GM21515 (cell line): ENCODE measurements around the gene RNF169.
"Not testable (repeated sequence)": the region's sequence is repeated elsewhere in the genome, so short reads cannot be mapped to it uniquely, and the experiment has no call there.

ENCODE experiments used
- ATAC-seq: cut with Tn5 transposase; IDR thresholded peaks from one replicate; pipeline ENCODE4 v1.9.1; 2021; ENCODE audit not compliant: unreplicated experiment

The RNF169 gene

DNA sequence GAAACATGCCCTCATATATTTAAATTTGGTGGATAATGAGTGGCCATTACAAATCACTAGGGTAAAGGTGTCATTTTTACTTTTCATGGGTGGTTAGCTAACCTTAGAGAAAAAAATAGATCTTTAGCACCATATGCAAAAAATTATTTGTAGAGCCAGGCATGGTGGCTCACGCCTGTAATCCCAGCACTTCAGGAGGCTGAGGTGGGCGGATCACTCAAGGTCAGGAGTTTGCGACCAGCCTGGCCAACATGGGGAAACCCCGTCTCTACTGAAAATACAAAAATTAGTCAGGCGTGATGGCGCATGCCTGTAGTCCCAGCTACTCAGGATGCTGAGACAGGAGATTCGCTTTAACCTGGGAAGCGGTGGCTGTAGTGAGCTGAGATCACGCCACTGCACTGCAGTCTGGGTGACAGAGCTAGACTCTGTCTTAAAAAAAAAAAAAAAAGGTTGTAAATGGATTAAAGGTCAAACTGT lies 19.6 kb downstream of the RNF169 start:
- not testable (repeated sequence) for ATAC-seq

DNA sequence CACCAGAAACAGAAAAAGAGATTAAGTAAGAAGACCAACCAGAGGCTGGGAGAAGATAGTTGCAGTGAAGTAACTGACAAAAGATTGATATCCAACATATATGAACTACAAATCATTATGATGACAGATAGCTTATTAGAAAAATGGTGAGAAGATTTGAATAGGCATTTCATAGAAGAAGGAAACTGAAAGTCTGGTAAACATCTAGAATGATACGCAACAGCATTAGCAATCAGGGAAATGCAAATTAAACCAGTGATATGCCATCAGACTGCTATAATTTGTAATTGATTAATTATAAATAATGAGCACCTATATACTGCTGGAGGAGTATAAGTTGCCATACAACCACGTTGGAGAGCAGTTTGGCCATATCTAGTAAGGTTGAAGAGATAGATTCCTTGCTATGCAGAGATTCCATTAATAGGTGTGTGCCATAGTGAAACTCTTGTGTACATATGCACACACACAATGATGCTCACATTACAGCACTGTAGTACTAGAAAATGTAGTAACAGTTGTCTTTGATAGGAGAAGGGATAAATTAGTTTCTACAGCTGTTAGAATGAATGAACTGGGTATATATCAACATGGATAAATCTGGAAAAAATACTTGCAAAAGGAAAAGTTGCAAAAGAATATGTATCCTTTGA lies 20.5 kb downstream of the RNF169 start:
- ATAC-seq: no peak

DNA sequence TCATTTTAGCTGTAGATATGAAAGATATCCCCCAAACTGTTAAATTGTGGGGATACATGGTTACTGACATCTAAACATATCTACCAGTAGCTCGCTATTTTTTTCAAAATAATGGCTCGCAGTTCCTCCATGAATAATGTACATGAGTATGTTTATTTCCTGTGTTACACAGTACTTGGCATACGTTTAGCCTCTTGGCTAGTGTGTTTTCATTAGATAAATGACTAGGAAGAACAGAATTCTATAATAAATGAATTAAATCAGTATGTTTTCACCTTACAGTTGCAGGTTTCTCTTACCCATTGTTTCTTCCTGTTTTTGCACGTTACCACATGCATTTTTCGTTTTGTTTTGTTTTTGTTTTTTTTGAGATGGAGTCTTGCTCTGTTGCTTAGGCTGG lies 21.8 kb downstream of the RNF169 start:
- ATAC-seq: no peak

DNA sequence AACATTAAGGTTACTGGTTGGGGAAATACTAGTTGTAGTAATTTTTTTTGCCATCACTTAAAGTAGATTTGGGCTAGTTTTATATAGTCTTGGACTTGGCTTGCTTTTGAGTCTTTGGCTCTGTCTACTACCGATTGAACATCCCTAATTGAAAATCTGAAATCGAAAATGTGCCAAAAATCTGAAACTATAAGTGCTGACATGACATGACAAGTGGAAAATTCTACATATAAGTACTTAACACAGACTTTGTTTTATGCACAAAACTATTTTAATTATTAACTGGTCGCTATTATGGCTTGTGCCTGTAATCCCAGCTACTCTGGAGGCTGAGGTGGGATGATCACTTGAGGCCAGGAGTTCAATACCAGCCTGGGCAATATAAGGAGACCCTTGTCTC lies 22.5 kb downstream of the RNF169 start:
- ATAC-seq: no peak

DNA sequence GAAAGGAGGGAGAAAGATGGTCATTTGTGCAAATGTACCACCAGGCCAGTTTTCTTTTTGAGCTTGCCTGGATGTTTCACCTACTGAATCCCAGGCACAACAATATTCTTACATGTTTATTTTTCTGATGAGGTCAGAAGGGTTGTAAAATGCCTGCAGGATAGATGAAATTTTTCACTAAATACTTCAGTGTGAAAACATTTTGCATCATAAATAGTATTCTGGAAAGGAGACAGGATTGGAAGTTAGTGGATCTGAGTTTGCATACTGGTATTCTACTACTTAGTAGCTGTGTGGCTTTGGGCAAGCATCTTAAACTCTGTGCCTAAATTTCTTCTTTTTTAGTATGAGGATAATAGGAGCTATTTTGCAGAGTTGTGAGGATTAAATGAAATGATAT lies 24.8 kb downstream of the RNF169 start:
- no peak for ATAC-seq

DNA sequence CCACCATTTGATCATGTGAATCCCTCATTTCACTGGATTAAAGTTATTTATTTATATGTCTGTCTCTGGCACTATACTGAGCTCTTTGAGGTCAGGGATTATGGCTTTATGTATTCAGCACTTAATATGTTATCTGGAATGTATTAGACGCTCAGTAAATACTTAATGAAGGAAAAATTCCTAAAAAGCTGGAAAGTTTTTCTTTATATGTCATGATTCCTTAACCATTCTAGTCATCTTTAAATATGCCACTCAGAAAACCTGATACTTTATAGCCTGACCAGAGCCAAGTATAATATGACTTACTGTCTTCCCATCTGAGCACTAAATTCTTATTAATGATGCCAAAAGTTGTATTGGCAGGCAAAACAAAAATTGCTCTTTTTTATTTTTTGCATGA lies 27.1 kb downstream of the RNF169 start:
- no peak for ATAC-seq

DNA sequence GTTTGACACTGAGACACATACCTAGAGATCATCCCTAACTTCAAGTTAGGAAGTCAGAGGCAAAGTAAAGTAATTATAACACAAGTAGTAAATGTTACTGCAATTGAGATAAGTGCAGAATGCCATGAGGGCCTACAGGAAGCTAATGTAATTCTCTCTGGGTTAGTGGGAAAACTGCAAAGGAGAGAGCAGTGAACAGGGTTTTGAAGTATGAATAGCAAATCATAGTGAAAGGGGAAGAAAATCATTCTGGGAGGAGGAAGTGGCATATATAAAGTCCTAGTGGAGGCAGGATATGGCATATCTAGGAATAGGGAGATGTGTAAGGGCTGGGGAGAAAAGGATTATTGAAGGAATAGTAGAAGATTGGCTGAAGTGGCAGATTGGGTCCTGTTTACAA lies 27.9 kb downstream of the RNF169 start:
- ATAC-seq: no peak

DNA sequence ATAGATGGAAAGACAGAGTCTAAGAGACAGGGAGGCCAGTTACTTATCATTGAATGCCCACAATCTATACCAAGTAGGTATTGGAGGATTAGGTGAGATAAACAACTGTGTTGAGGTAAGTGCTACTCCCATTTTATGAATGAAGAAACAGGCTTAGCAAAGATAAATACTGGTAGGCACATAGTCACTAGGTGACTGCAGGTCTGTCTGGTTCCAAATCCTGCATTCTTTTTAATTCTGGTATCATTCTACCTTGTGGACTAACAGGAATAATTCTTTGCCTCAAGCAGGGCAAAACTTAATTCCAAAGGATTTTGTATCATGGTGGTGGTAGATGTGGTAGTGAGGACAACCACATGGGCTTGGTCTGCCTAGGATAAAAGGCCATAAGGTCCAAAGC lies 28.4 kb downstream of the RNF169 start:
- no peak for ATAC-seq

DNA sequence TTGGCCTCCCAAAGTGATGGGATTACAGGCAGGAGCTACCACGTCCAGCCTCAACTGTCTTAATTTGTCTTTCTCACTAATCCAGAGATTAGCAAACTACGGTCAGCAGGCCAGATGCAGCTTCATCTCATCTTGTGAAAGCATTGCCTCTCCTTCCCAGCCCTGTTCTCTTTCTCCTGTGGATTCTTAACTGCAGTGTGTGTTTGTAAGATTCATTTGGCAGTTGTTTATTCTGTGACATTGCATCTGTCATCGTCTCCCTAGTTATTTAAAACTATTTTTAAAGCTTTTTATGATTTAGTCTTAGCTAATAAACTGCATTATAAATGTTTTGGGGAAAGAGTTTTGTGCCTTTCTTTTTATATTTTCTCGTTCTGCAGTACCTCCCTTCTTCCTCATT lies 29.2 kb downstream of the RNF169 start:
- no peak for ATAC-seq

DNA sequence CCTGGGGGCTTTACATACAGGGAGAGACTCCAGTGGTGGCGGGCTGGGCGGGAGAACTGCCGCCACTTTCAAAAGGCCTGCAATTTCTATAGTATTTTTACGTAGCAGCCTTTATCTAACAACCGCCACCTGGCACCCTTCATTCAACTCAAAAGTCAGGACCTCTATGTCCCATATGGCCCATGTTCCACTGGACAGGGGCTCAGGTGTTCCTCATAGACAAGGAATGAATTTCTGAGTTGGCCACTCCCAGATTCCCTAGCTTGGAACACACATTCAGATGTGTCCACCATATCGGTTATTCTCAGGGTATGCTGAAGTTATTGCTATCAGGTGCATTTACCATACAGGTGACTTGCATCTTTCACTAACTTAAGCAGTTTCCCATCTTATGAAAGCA lies 29.9 kb downstream of the RNF169 start:
- ATAC-seq: no peak

DNA sequence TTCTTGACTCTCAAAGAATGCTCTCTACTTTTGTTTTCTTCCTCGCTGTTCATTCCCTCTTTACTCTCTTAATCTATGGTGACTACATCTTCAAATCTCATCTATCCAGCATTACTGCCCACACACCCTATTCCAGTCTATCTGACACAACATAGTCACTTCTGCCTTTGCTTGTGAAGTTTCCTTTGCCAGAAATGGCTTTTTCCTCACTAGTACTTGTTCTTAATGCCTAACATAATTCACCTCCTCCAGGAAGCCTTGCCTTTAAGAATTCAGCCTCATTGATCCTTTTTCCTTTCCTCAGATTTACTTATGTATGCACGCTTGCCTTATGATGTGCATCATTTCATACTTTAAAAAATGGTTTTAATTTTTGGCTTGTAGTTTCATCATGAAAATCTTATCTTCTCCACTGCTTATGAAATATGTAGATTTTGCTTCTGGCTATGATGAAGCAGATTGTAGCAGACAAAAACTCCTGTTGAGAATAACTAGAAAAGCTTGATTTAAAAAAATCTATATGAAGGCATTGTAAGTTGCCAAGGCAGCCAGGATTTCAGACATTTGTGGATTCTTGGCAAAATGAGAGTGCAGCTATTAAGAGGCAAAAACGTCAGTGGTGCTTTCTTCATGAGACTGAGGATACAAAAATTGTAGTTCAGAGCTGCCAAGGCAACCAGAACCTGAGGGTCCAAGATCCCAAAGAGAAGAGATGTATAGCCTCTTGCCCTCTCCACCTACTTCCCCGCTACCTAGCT lies 31.8 kb downstream of the RNF169 start:
- no peak for ATAC-seq

DNA sequence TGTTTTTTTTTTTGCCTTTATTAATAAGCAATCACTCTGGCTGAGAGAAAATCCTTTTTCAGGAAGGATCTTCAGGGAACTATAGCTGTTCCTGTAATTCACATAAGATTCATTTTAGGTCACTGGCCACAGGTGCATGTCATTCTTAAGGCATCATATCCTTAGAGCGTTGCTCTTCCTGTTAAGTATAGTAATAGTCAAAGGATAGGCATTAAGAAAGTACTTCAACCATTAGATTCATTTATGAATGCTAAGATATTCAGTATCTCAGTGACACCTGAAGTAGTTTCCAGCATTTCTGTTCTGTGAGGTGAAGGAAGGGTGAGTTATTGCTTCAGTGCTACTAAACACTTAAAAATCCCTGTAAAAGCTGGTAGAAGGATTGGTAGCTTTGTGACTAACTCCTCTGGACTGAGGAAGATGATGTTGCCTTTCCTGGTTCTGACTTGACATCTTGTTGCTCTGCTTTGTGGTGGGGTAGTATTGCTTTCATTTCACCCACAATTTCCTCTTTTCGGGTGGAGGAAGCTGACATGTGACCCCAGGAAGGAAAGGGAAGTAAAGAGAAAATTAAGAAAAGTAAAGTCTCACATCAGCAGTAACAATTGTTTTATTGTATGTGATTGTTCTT lies 34.7 kb downstream of the RNF169 start:
- peak; percentile 82 for ATAC-seq

DNA sequence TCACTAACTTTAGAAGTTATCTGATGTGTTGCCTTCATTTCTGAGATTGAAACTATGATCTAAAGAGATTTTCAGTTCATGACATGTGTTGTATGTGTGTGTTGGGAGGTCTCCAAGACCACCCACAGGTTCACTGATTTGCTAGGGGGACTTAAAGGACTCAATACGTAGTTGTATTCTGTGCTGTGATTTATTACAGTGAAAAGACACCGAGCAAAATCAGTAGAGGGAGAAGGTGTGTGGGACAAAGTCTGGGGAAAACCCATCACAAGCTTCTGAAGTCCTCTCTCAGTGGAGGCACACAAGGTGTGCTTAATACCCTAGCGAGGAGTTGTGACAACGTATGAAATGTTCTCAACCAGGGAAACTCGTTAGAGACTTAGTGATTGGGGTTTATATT lies 35.6 kb downstream of the RNF169 start:
- ATAC-seq: no peak

DNA sequence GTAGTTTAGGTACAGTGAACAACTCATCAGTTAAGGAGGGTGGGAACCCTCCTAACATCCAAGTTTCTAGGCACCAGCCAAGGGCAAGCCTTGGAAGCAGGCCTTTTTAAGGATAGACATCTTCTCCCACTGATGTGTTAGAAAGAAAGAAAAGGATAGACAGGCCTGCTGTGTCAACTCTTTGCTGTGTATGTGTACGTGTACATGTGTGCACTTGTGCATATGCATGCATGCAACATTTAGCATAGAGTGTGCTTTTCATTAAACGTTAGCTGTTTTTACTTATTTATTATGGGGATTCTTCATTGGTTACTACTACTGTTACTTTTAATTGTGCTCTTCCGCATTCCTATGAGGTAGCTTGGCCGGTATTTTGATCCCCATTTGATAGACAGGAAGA lies 36.1 kb downstream of the RNF169 start:
- ATAC-seq: no peak

DNA sequence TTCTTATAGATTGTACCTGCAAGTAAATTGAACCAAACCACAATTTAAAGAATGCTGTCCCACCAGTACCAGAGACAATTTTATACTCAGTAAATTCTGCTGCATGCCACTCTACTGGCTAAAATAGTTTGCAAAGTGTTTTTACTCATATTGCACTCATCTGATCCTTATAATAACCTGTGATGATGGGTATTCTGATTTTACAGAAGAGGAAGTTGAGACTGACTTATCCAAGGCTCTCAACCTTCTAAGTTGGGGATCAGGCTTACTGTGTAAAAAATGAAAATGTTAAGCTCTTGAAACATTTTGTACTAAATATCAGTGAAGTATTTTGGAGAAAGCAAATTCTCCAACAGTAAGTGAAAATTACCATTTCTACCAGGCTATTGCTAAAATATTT lies 37.9 kb downstream of the RNF169 start:
- ATAC-seq: no peak

DNA sequence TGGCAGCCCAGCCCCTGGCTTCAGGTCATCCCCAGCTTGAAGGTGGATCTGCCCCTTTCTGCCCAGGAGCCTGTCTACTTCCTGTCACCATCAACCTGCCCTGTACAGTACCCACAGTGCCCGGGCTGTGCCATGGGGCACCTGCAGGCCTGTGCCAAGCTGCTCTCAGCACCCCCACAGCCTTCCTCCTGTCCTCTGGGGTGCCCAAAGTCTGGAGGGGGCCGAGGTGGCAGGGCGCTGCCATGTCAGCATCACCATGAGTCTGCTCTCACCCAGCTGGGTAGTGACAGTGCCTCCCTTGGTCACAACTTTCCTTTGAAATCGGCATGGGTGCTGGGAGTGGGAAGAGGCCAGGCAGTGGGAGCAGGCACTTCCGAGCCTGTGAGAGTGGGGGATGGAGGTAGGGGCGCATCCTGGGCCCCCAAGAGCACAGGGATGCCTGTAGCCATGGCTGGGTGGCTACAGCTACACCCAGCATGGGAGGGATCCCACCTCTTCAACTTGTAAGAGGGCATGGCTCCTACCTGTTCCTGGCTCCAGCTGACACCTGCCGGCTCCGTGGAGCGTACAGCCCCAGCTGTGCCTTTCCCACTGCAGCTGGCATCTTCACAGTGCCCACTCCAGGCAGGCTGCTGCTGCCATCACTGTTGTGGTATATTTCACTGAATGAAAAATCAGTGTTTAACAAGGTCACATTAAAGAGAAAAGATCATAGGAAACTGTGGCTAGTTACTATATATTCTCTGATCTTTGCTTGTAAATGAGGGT lies 42.9 kb downstream of the RNF169 start:
- ATAC-seq: no peak

DNA sequence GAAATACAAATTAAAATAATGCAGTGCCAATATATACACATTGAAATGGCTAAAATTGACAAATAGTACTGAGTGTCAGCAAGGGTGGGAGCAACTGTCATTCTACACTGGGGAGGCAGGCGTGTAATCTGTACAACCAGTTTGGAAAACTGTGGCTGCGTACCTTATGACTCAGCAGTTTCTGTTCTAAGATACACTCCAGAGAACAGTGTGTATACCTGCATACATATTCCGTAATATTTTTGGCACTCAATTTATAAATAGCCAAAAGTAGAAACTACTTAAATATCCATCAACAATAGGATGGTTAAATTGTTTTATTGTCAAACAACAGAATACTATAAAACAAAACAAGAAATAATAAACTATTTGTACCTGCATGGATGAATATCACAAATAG lies 57.6 kb downstream of the RNF169 start:
- no peak for ATAC-seq

DNA sequence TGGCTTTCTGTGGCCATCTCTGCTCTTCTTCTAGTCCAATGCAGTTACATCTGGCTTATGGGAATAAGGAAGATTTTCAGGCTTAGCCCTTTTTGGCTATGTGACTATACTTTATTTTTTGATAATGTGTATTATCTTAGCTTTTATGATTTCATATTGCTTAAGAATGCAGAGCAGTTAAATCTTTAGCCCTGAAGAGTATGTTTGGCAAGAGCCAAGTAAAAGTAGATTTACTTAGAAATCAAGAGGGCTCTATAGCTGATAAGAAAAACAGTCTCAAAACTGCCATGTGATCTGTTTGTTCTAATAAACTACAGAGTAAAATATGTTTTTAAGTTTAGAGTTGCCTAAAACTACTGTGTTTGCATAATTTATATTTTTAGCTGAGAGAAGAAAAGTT lies 61.2 kb downstream of the RNF169 start:
- ATAC-seq: no peak

DNA sequence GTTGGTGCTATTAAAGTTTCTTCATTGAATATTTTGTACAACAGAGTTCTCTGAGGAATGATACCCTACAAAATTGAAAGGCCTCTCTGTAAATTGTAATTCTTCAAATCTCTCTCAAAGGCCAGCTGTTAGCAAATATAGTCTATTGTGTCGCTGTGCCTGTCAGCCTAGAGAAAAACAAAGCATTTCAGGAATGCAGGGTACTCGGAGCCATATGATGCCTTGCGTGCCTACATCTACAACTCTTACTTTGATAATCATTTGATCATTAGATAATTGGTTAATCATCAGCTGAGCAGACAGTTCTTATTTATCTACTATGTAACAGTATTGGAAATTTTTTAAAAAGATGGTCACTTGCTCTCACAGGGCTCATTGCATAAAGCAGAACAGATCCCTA lies 67.3 kb downstream of the RNF169 start:
- ATAC-seq: no peak

DNA sequence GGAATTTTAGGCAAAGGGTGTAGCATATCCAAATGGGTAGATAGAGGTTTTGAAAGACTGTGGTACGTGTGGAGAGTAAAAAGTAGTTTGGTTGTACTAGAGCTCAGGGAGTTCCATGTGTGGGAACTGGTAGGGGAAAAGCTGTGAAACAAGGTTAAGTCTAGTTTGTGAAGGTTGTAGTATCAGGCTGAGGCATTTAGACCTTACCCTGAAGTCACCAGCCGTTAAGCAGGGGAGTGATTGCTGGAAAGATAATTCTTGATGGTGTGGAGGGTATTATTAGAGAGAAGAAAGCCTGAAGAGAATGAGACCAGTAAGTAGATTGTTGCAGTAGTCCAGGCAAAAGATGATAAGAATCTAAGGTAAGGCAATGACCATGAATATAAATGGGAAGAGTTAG lies 68.0 kb downstream of the RNF169 start:
- ATAC-seq: no peak

DNA sequence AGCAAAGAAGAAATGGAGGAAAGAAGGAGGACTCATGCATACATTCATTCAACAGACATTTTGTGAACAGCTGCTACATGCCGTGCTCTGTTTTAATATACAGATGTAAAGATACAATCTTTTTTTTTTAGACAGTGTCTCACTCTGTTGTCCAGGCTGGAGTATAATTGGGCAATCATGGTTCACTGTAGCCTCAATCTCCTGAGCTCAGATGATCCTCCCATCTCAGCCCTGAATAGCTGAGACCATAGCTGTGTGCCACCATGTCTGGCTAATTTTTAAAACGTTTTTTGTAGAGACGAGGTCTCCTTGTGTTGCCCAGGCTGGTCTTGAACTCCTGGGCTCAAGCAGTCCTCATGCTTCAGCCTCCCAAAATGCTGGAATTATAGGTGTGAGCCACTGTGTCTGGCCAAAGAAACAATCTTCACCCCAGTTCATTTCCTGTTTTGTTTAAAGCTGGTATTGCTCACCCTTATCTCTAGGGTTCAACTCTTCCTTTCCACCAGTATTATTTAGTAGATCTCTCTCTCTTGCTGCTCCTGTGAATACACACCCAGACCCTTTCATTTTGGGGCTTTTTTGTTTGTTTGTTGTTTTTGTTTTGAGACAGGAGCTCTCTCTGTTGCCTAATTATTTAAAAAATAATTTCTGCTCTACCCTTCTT lies 69.8 kb downstream of the RNF169 start:
- no peak for ATAC-seq
